Parathyroid adenoma (tissue), 2 donors: ENCODE data around the gene ALG13.

Experiments used
- H2AFZ ChIP-seq: fragments of 300-600 bp; sonication (generic); one replicate; pipeline ENCODE4 v1.7.0; 2017; ENCODE audit warnings: antibody characterized with exemption, mild to moderate bottlenecking
- H3K27ac ChIP-seq: fragments of 300-600 bp; sonication (generic); one replicate; pipeline ENCODE4 v1.7.0; 2017
- H3K27me3 ChIP-seq: fragments of 300-600 bp; sonication (generic); one replicate; pipeline ENCODE4 v1.7.0; 2017; ENCODE audit warnings: low read length; ENCODE audit not compliant: control insufficient read depth, insufficient read depth
- H3K36me3 ChIP-seq: fragments of 300-600 bp; sonication (generic); one replicate; pipeline ENCODE4 v1.7.0; 2017; ENCODE audit warnings: low read length; ENCODE audit not compliant: control insufficient read depth, insufficient read depth
- H3K4me1 ChIP-seq: fragments of 300-600 bp; sonication (generic); one replicate; pipeline ENCODE4 v1.7.0; 2017; ENCODE audit warnings: control low read depth
- H3K4me2 ChIP-seq: fragments of 300-600 bp; sonication (generic); one replicate; pipeline ENCODE4 v1.7.0; 2017; ENCODE audit warnings: low read length
- H3K4me3 ChIP-seq: fragments of 300-600 bp; sonication (generic); one replicate; pipeline ENCODE4 v1.7.0; 2017; ENCODE audit warnings: low read depth, low read length
- H3K79me2 ChIP-seq: fragments of 300-600 bp; sonication (generic); one replicate; pipeline ENCODE4 v1.7.0; 2017; ENCODE audit warnings: control low read depth
- H3K9ac ChIP-seq: fragments of 300-600 bp; sonication (generic); one replicate; pipeline ENCODE4 v1.7.0; 2017; ENCODE audit warnings: mild to moderate bottlenecking
- H3K9me3 ChIP-seq: fragments of 300-600 bp; sonication (generic); one replicate; pipeline ENCODE4 v1.7.0; 2017; ENCODE audit warnings: low read length; ENCODE audit not compliant: control insufficient read depth
- CTCF ChIP-seq: fragments of 300-600 bp; sonication (generic); IDR thresholded peaks from one replicate; pipeline ENCODE4 v1.7.0; 2017; ENCODE audit warnings: antibody characterized with exemption, mild to moderate bottlenecking
- donor health status: primary hyperparathyroidism.

Gene ALG13

GRCh38 chrX:111743316-111743715 lies 62.3 kb downstream of the ALG13 start:
- no peak overlapping the region for H3K4me2 ChIP-seq
- no peaks in the 10 kb centered on the region for H3K4me1 ChIP-seq
- H3K27ac ChIP-seq, result no peak overlapping the region
- H3K27me3 ChIP-seq, result no peaks in the 10 kb centered on the region
- no peaks in the 10 kb centered on the region for H3K79me2 ChIP-seq
- H3K9me3 ChIP-seq, result no peaks in the 10 kb centered on the region
- H3K9ac ChIP-seq, result no peak overlapping the region
- H3K4me3 ChIP-seq, result no peak overlapping the region
- H2AFZ ChIP-seq, result no peak overlapping the region
- TF ChIP-seq CTCF, result no peak
- no peaks in the 10 kb centered on the region for H3K36me3 ChIP-seq

- no peaks in the 10 kb centered on the region for H3K4me1 ChIP-seq
- no peaks in the 10 kb centered on the region for H3K27me3 ChIP-seq
- H3K4me2 ChIP-seq, result no peak overlapping the region
- no peak overlapping the region for H2AFZ ChIP-seq
- no peak overlapping the region for H3K9ac ChIP-seq
- H3K27ac ChIP-seq, result no peak overlapping the region
- no peaks in the 10 kb centered on the region for H3K36me3 ChIP-seq
- no peak for TF ChIP-seq CTCF
- H3K9me3 ChIP-seq, result no peaks in the 10 kb centered on the region
- H3K4me3 ChIP-seq, result no peak overlapping the region
- no peaks in the 10 kb centered on the region for H3K79me2 ChIP-seq
These were observed 75.5 kb downstream of the ALG13 start for GRCh38 chrX:111756486-111756885.

DNA sequence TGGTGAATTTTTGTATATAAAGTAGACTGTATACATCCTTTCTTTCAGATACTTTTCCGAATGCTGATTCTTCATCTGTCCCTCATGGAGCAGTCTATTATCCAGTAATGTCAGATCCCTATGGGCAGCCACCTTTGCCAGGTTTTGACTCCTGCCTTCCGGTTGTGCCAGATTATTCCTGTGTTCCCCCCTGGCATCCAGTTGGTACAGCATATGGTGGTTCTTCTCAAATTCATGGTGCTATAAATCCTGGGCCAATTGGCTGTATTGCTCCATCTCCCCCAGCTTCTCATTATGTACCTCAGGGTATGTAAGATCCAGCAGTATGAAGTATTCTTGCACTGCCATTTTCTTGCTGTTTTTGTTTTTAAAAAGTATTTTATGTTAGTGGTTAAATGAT lies 78.7 kb downstream of the ALG13 start:
- no peaks in the 10 kb centered on the region for H3K27me3 ChIP-seq
- no peak overlapping the region for H2AFZ ChIP-seq
- no peaks in the 10 kb centered on the region for H3K79me2 ChIP-seq
- H3K9ac ChIP-seq, result no peak overlapping the region
- no peak overlapping the region for H3K4me2 ChIP-seq
- no peaks in the 10 kb centered on the region for H3K9me3 ChIP-seq
- no peak overlapping the region for H3K4me3 ChIP-seq
- H3K4me1 ChIP-seq, result no peaks in the 10 kb centered on the region
- H3K36me3 ChIP-seq, result no peaks in the 10 kb centered on the region
- TF ChIP-seq CTCF, result no peak
- no peak overlapping the region for H3K27ac ChIP-seq

DNA sequence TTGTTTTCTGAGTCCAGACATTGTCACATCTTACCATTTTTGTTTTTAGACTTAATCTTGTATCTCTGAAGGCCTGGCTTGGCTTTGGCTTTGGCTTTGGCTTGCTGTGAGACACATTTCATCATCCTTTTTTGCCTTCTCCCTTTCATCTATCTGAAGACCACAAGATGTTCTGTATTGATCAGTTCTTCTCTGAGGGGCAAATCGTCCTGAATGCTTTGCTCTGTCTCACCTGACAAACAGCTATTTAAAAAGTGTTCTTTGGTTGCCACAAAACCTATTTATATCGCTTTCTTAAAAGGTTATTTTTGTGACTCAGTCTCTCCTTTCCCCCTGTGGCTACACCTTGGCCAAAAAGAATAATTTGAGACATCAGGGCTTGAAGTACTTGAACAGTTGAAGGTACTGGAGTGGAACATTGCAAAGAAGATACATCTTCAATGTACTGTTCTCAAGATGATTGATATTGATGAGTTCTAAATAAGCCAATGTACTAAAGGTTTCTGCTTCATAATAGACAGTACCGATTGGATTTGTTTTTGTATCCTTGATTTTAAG lies 80.7 kb downstream of the ALG13 start:
- Histone ChIP-seq H3K79me2 (no peaks in the 10 kb centered on the region), H3K4me2 (no peak overlapping the region), H3K9ac (no peak overlapping the region), H3K36me3 (no peaks in the 10 kb centered on the region), H3K27me3 (no peaks in the 10 kb centered on the region), H3K4me3 (no peak overlapping the region), H3K9me3 (no peaks in the 10 kb centered on the region), H3K27ac (no peak overlapping the region), H3K4me1 (no peaks in the 10 kb centered on the region), H2AFZ (no peak overlapping the region)
- TF ChIP-seq CTCF, result no peak

- Histone ChIP-seq H3K27ac (no peak overlapping the region), H3K4me2 (no peak overlapping the region), H3K79me2 (no peaks in the 10 kb centered on the region), H3K27me3 (no peaks in the 10 kb centered on the region), H3K4me1 (no peaks in the 10 kb centered on the region), H3K36me3 (no peaks in the 10 kb centered on the region), H3K9ac (no peak overlapping the region), H3K9me3 (no peaks in the 10 kb centered on the region), H2AFZ (no peak overlapping the region), H3K4me3 (no peak overlapping the region)
- TF ChIP-seq CTCF, result no peak
These were observed 97.6 kb downstream of the ALG13 start for GRCh38 chrX:111778591-111778990.
